Measurements from ENCODE around the gene AHCYL1. TPM values are rescaled to one million over a fixed set of nuclear protein-coding genes. Genes with fewer than 3 reads are reported as not detected.

Gene AHCYL1
- total and polyA plus RNA-seq, 2 of the 8 experiments (the other 6 are each of a cell fraction or from before 2014, with no cell fraction given) = 64.5 to 95.9 TPM

GRCh38 chr1:109980324-109981003 is 4.1 kb upstream of the AHCYL1 start (continued):
- peak; percentile 86 to 89 for TF ChIP-seq RAD21 (IDR thresholded peaks at IDR 0.05 in 1 of 2, conservative IDR thresholded peaks at IDR 0.05 in 1 of 2; ENCODE audit: low read depth in 2 of 2, low read length in 2 of 2)

All from H1 (cell line).